SK-N-MC (cell line): ENCODE results near the gene ARMH3.

Experiments used
- EZH2 ChIP-seq: fragments of 200-600 bp; sonication (generic); IDR thresholded peaks from one replicate; pipeline ENCODE4 v1.6.1; 2017; ENCODE audit warnings: antibody characterized with exemption
- FOXP2 ChIP-seq: optimal IDR thresholded peaks from 2 replicates; pipeline ENCODE3; 2011; ENCODE audit warnings: mild to moderate bottlenecking, moderate library complexity; ENCODE audit not compliant: insufficient read depth; ENCODE audit errors: extremely low read length, control extremely low read depth
- POLR2AphosphoS5 ChIP-seq: IDR thresholded peaks from 2 replicates; pipeline ENCODE4 v1.6.1; 2012; ENCODE audit warnings: mild to moderate bottlenecking, low read depth, low read length, borderline replicate concordance

DNA sequence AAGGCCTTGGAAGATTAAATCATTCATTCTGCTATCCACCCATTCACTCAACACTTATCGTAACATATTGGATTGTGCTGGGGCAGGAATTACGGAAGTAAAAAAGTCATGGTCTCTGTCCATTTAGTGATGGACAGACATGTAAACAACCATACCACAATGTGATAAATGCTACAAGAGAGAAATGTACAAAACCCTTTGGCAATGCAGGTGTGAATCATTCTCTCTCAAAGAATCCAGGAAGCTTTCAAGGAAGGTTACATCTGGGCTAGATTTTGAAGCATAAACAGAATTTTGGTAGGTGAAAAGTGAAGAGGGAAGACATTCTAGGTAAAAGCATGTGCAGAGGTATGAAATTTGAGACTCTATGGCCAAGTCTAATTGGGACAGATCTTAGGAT, 150.7 kb downstream of the ARMH3 start:
- TF ChIP-seq EZH2 (no peak), POLR2AphosphoS5 (no peak), FOXP2 (no peak)
